Adrenal gland (tissue), 5 donors: ENCODE data around the gene RNF138.

Source experiments
- POLR2A ChIP-seq, 2 donors: fragments of 450-650 bp; IDR thresholded peaks; one replicate each; pipeline ENCODE4 v1.6.1; 2017; ENCODE audit warnings: antibody characterized with exemption in 2 of 2, mild to moderate bottlenecking in 2 of 2, moderate library complexity in 1 of 2
- TF ChIP-seq, protein P1 (sequence below), 6 experiments: fragments of 450-650 bp in 4 of 6; fragments of 200-600 bp in 2 of 6; sonication (generic) in 1 of 6; IDR thresholded peaks; 1 replicate in 5 of 6; 2 replicates in 1 of 6; pipeline versions ENCODE4 v1.5.1 to v1.8.0; 2016 to 2021; ENCODE audit warnings: antibody characterized with exemption in 6 of 6, mild to moderate bottlenecking in 2 of 6, moderate library complexity in 1 of 6
- donor health status: DM: no; HTN: no; CAD: no.

- TF ChIP-seq, protein P1, sequence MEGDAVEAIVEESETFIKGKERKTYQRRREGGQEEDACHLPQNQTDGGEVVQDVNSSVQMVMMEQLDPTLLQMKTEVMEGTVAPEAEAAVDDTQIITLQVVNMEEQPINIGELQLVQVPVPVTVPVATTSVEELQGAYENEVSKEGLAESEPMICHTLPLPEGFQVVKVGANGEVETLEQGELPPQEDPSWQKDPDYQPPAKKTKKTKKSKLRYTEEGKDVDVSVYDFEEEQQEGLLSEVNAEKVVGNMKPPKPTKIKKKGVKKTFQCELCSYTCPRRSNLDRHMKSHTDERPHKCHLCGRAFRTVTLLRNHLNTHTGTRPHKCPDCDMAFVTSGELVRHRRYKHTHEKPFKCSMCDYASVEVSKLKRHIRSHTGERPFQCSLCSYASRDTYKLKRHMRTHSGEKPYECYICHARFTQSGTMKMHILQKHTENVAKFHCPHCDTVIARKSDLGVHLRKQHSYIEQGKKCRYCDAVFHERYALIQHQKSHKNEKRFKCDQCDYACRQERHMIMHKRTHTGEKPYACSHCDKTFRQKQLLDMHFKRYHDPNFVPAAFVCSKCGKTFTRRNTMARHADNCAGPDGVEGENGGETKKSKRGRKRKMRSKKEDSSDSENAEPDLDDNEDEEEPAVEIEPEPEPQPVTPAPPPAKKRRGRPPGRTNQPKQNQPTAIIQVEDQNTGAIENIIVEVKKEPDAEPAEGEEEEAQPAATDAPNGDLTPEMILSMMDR (IDR thresholded peaks at IDR 0.05): no peak
- no peak for TF ChIP-seq POLR2A (IDR thresholded peaks at IDR 0.05)
These were observed 22.7 kb downstream of the RNF138 start for GRCh38 chr18:32114293-32114942.
